ENCODE results near the gene MCTP1. TPM values are rescaled to one million over a fixed set of nuclear protein-coding genes. Genes with fewer than 3 reads are reported as not detected.

Gene MCTP1
- total RNA-seq, 1 experiment from 2014 or later, result 0.44 TPM

GRCh38 chr5:95184924-95185323 lies 100.0 kb downstream of the MCTP1 start:
- CTCF ChIA-PET, result no interaction called here
- DNase-seq (ENCODE audit: low read depth, low spot score), result no peak
- intact Hi-C loops (cut with micrococcal nuclease), result no loop called here
- BruUV-seq (replicated peaks), result no TSS peak
- RAD21 ChIA-PET (ENCODE audit: low non-redundant PET in 1 of 2, low total read pairs in 2 of 2, uncharacterized antibody in 2 of 2, unreplicated experiment in 2 of 2), result no interaction called here
- Histone ChIP-seq H3K9ac (ENCODE audit: low read length) (no peak overlapping the region), H4K20me1 (ENCODE audit: insufficient read depth) (no peaks in the 10 kb centered on the region), H3K27me3 (ENCODE audit: insufficient read depth, low read length) (no peaks in the 10 kb centered on the region), H3K4me2 (ENCODE audit: low read length) (no peak overlapping the region), H3K4me3 (replicated peaks in 1 of 2; ENCODE audit: low read depth in 1 of 2, low read length in 2 of 2) (no peak overlapping the region), H3K4me1 (ENCODE audit: control insufficient read depth in 1 of 2, insufficient read depth in 2 of 2, low read length in 2 of 2) (no peaks in the 10 kb centered on the region), H3K36me3 (ENCODE audit: control insufficient read depth in 1 of 2, insufficient read depth in 2 of 2, low read length in 2 of 2) (no peaks in the 10 kb centered on the region), H3K9me3 (ENCODE audit: control insufficient read depth in 1 of 2, insufficient read depth in 1 of 2, low read depth in 1 of 2, low read length in 2 of 2) (no peaks in the 10 kb centered on the region), H3K79me2 (ENCODE audit: insufficient read depth, low read length) (no peaks in the 10 kb centered on the region), H2AFZ (ENCODE audit: low read depth, low read length, poor library complexity, severe bottlenecking) (no peak overlapping the region), H3K9me2 (ENCODE audit: insufficient read depth) (no peaks in the 10 kb centered on the region), H3K27ac (ENCODE audit: low read depth, low read length) (no peak overlapping the region)
- ATAC-seq, result no peak
- POLR2A ChIA-PET, result no interaction called here
- no peak for TF ChIP-seq ZNF274 (IDR thresholded peaks at IDR 0.05; ENCODE audit: low read depth, low read length)
- no peak for TF ChIP-seq FOSL1 (IDR thresholded peaks at IDR 0.05; ENCODE audit: low read depth)
- no peak for TF ChIP-seq YY1 (IDR thresholded peaks at IDR 0.05; ENCODE audit: extremely low read depth, insufficient replicate concordance, low read depth, low read length)
- TF ChIP-seq MAX (IDR thresholded peaks at IDR 0.05), result no peak
- TF ChIP-seq EZH2 (IDR thresholded peaks at IDR 0.05), result no peak
- no peak for TF ChIP-seq ZBTB33 (IDR thresholded peaks at IDR 0.05; ENCODE audit: extremely low read depth, insufficient replicate concordance, low read length)
- TF ChIP-seq SP1 (IDR thresholded peaks at IDR 0.05; ENCODE audit: low read depth), result no peak
- no peak for TF ChIP-seq ELF1 (IDR thresholded peaks at IDR 0.05; ENCODE audit: borderline replicate concordance, low read depth)
- no peak for TF ChIP-seq ZFX (IDR thresholded peaks at IDR 0.05)

Measured in HCT116 (cell line).